UCSD-AML1 (cell line): ENCODE data around the gene KCNN1.
"Not testable (repeated sequence)": the region's sequence is repeated elsewhere in the genome, so short reads cannot be mapped to it uniquely, and the experiment has no call there.

Experiments
- DNase-seq: peaks from one replicate; lab custom pipeline; 2025; ENCODE audit not compliant: unreplicated experiment; lab: John Stamatoyannopoulos, UW

Gene KCNN1

GRCh38 chr19:17967257-17968051 lies 547 bp downstream of the KCNN1 start:
- DNase-seq, result no peak

DNA sequence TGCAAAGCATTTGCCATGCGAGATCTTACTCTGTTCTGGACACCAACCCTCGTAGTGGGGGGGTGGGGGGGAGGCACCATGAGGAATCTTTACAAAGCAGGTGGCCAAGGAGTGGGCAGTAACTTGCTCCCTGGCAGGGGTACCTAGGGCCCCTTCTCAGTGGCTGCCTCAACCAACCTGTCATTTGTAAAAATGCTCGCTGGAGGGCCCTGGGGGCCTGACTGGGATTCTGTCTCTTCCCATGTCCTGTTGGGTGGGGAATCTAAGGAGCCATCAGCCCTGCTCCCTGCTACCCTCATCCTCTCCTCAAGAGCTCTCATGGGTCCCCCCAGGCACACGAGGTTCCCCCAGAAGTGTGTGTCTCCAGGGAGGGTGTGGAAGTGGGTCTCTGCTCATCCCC lies 1.5 kb downstream of the KCNN1 start:
- no peak for DNase-seq

GRCh38 chr19:17969096-17969792 lies 2.3 kb downstream of the KCNN1 start:
- no peak for DNase-seq

DNA sequence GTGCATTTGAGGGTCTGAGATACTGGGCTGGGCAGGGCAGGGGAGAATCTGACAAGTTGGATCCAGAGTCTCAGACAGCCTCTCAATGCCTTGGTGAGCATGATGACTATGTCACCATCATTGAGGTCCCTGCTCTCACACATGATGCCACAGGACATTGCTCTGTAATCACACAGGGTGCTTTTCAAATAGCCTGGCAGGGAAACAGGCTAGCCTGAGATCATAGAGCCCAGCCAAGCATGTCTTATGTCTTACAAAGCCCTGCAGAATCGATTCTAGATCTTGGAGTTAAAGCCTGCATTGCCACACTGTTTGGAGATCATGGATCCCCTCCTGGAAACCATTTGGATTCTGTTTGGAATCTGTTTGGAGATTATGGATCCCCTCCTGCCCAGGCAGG lies 5.3 kb downstream of the KCNN1 start:
- no peak for DNase-seq

- DNase-seq, result no peak
Observed at GRCh38 chr19:17973759-17974158, 6.9 kb downstream of the KCNN1 start.

DNA sequence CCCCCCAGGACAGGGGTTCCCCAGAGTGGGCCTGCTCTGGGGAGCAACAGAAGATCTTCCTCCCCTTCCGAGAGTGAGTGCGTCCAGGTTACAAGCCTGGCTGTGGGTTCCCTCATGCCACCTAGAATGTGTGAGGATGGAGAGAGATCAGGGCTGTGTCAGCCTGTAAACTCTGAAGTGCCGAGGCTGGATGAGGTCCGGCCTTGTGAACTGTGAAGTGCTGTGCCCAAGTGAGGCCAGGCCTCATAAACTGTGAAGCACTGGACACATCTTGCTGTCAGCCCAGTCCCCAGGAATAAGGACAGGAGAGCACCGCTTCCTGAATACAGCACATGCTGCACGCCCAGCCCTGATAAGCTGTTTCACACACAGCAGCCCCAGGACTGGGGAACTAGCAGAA lies 7.6 kb downstream of the KCNN1 start:
- DNase-seq, result no peak

- DNase-seq, result no peak
Observed at GRCh38 chr19:17975032-17975431, 8.1 kb downstream of the KCNN1 start.

- DNase-seq, result no peak
Observed at GRCh38 chr19:17977021-17977420, 10.1 kb downstream of the KCNN1 start.

DNA sequence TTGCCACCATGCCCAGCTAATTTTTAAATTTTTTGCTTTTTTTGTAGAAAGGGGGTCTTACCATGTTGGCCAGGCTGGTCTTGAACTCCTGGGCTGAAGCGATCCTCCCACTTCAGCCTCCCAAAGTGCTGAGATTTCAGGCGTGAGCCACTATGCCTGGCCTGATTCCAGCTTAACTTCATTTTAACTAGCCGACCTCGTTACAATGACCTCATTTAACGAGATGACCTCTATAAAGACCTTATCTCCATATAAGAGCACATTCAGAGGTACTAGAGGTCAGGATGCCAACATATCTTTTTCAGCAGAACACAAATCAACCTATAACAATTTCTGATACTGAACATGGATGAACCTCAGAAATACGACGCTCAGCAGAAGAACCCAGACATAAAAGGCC lies 10.6 kb downstream of the KCNN1 start:
- DNase-seq, result no peak

GRCh38 chr19:17981611-17982010 lies 14.7 kb downstream of the KCNN1 start:
- no peak for DNase-seq

DNA sequence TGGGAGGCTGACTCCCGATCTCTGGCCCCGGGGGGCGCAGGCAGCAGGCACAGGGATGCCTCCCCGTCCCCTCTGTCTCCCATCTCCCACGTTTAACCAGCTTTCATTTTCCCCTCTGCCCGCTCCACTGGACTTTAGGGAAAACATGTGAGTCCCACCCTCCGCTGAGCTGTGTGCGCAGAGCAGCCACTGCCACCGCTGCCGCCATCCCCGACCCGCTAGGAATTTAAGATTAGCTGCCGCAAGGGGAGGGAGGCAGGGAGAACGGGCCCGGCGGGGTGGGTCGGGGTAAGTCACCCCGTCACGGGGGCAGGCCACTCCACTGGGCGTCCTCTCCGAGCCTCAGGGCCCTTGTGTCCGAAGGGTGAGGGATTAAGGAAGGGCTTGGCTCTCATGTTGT lies 15.5 kb downstream of the KCNN1 start:
- no peak for DNase-seq

- no peak for DNase-seq
Observed at GRCh38 chr19:17985037-17985818, 18.3 kb downstream of the KCNN1 start.

DNA sequence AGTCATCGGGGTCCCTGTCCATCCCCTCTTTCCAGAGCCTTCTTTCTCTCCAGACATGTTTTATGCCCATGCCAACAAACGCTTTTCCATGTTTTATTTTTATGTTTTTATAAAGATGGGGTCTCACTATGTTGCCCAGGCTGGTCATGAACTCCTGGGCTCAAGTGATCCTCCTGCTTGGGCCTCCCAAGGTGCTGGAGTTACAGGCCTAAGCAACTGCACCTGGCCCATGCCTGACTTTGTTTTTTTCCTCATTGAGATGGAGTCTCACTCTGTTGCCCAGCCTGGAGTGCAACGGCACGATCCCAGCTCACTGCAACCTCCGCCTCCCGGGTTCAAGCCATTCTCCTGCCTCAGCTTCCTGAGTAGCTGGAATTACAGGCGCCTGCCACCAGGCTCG lies 19.7 kb downstream of the KCNN1 start:
- not testable (repeated sequence) for DNase-seq

- DNase-seq, result no peak
Observed at GRCh38 chr19:17988161-17988560, 21.3 kb downstream of the KCNN1 start.

DNA sequence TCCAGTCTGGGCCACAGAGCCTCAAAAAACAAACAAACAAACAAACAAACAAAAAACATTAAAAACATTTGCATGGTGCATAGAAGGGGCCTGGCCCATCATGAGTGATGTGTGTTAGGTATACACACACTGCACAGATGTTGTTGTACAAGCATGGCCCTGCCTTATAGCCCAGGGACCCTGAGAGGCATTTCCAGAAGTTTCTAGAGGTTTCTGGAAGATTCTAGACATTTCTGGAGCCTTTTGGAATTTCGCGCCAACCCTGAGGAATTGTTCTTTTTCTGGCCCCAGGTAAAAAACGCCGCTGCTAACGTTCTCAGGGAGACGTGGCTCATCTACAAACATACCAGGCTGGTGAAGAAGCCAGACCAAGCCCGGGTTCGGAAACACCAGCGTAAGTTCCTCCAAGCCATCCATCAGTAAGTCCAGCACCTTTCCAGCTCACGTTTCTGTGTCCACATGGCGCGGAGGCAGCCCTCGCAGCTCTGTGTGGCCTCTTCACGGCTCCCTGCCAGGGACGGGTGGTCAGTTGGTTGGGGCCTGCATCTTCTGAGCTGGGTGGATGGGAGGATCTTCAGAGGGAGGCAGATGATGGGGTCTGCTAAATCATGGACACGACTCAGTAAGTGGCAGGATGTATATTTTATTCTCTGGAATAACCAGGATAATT lies 22.7 kb downstream of the KCNN1 start:
- DNase-seq, result no peak

GRCh38 chr19:17993076-17993813 lies 26.3 kb downstream of the KCNN1 start:
- no peak for DNase-seq

DNA sequence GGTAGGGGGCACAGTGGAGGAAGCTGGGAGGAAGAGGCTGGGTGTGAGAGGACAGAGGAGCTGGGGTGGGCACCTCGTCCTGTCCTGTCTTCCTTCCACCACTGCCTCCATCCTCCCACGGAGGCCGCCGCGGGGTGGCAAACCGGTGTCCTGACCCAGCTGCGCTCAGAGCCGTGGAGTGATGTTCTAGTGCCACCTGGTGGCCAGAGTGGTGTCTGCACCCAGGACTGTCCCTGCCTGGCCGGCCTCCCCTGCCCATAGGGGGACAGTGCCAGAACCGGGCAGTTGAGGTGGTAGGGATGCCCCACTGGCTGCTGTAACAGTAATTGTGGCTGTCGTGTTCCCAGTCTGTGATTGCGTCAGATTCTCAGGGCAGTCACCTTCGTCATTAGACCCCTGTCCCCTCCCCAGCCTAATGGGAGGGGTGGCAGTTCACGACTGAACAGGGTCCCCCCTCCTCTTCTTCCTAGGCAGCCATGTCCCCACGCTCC lies 30.0 kb downstream of the KCNN1 start:
- DNase-seq, result peak; percentile 87

GRCh38 chr19:17997969-17998826 lies 31.3 kb downstream of the KCNN1 start:
- DNase-seq, result no peak

DNA sequence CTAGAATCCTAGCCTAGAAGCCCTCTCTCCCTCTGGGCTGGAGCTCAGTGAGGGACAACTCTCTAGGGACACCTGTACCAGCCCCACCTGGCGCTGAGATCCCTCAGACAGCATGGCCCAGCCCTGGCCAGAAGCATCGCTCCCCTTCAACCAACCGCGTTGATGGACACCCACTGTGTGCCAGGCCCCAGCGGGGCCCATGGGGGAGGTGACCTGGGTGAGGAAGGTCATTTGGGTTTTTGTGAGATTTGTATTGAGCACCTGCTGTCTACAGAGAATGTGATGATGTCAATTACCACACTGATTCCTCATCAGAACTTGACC lies 31.9 kb downstream of the KCNN1 start:
- no peak for DNase-seq
